A204.1 (cell line): Measurements from ENCODE around the gene FOSL1.

Experiments
- FAIRE-seq: peaks from 2 replicates; lab custom pipeline; 2012; peaks lifted over from hg19 to GRCh38; lab: Jason Lieb, UNC

Gene FOSL1

DNA sequence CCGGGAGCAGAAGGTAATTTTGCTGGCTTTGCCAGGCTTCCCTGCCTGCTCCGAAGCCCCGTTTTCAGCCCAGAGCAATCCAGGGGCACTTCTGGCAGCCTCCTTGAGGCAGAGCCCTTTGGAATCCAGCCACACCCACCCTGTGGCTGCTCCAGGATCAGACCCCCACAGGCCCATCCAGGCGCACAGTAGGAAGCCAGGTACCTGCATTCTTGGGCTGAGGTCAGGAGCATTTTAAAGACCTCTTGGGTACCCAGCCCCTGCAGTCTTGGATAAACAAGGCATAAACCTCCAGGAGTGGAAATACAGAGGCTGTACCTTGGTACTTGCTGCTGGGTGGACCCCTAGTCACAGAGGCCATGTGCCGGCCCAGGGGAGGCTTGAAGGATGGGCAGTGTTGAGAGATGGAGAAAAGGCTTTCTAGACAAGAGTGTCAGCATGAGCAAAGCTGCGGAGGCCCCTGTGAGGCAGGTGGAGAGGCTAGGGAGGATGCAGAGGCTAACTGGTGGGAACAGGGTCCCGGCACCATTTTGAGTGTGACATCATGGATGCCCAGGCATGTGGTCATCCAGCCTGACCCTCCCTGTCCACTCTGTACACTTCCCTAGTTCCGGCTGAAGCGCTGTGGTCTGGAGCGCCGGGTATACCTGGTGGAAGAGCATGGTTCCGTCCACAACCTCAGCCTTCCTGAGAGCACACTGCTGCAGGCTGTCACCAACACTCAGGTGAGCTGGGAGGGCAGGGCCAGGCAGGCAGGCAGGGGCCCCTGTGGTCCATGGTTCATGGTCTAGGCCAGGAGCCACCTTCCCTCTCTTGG is 36.1 kb downstream of the FOSL1 start:
- FAIRE-seq: no peak

DNA sequence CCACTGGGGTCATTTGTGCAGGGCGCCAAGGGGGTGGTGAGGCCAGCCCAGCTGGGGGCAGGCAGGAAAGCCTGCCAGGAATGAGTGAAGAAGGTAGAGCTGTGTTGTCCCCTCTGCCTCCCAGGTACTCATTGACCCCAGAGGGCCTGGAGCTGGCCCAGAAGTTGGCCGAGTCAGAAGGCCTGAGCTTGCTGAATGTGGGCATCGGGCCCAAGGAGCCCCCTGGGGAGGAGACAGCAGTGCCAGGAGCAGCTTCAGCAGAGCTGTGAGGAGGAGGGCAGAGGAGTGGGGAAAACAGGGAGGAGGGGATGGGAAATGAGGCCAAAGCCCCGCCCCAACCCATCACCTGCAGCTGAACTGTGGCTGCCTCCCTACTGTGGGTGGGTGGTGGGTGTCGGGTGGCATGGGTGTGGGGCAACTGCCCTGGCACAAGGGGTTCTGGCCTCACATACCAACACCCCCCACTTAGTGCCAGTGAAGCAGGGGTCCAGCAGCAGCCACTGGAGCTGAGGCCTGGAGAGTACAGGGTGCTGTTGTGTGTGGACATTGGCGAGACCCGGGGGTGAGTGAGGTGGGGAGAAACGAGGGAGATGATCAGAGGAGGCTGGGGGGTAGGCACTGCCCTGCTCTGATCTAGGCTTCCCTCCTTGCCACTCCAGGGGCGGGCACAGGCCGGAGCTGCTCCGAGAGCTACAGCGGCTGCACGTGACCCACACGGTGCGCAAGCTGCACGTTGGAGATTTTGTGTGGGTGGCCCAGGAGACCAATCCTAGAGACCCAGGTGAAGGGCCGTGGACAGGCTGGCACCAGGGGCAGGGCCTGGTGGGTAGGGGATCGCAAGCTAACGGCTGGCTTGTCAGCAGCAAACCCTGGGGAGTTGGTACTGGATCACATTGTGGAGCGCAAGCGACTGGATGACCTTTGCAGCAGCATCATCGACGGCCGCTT is 37.0 kb downstream of the FOSL1 start:
- no peak for FAIRE-seq

DNA sequence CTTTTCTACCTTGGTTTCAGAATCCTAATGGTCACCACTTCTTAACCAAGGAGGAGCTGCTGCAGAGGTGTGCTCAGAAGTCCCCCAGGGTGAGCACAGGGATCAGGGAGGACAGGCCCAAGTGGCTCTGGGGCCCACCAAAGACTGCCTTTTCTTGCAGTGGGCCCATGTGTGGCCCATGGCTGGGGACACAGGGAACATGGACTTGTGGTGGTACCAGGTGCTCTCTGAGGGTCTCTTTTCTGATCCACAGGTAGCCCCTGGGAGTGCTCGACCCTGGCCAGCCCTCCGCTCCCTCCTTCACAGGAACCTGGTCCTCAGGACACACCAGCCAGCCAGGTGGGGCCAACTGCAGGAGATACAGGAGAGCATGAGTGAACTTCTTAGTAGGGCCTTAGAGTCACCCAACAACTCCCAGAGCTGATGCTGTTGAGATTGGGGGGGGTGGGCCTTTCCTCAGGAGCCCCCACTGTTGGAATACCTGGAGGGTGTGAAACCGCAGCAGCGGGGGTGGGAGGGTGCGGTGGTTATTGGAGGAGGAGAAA is 37.9 kb downstream of the FOSL1 start:
- no peak for FAIRE-seq

DNA sequence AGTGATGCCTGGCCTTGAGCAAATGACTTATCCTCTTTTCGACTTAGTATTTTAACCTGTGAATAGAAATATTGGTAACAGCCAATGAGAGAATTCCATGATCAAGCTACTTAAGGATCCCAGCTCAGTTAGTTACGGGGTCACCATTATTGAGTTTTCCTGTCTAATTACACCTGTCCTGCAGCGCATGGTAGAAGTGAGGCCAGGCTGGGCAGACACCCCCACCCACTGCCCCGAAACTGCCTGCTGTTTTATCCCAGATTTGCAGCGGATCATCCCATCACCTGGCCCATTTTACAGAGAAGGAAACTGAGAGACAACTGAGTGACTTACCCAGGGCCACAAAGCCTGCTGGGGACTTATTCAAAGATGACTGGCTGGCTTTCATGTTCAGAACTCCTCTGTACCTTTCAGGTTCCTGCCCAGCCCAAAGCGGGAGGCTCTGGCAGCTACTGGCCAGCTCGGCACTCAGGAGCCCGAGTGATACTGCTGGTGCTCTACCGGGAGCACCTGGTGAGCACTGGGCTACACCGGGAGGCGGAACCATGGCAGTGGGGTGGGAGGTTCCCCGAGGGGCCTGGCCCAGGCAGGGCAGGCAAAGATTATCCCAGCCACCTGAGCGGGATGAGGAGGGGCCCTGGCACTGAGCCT is 38.5 kb downstream of the FOSL1 start:
- no peak for FAIRE-seq

DNA sequence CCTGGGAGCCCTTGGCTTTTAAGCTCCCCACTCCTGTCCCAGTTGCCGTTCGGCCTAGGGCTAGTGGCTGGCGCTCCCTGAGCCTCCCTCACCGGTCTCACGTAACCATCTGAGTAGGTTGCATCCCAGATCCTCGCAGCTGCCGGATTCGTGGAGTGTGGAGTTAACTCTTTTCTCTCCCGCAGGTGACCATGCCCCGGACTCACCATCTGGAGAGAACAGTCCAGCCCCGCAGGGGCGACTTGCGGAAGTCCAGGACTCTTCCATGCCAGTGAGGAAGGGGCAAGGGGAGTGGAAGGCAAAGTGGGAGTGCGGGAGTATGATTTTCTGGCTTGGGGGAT is 39.1 kb downstream of the FOSL1 start:
- no peak for FAIRE-seq

DNA sequence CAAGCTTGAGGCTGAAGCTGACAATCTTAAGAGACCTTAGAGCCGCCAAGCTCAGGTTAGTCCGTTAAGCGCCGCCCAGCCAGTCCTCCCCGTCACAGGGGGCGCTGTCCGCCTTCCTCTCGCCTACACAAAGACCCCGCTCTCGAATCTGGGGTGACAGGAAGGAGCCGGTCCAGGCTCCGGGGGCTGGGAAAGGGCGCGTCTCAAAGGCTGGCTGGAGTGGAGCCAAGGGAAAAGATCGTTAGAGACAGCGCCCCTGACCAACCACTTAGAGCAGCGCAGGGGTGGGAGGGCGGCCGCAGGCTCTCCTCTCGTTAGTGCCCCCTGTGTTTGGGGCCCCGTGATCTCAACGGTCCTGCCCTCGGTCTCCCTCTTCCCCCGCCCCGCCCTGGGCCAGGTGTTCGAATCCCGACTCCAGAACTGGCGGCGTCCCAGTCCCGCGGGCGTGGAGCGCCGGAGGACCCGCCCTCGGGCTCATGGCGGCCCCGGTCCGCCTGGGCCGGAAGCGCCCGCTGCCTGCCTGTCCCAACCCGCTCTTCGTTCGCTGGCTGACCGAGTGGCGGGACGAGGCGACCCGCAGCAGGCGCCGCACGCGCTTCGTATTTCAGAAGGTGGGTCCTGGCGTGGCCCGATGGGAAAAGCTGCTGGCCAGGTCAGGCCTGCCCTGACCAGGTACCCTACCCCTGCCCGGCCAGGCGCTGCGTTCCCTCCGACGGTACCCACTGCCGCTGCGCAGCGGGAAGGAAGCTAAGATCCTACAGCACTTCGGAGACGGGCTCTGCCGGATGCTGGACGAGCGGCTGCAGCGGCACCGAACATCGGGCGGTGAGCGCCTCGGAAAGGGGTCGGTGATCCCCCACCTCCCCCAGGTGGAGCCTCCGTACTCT is 39.7 kb downstream of the FOSL1 start, which contains the start of gene MUS81:
TSS of gene MUS81 (plus strand) at position 156 of the 887 bp plus-strand sequence. CDS start at position 477, 321 bp downstream.
- peak; percentile 92 for FAIRE-seq

DNA sequence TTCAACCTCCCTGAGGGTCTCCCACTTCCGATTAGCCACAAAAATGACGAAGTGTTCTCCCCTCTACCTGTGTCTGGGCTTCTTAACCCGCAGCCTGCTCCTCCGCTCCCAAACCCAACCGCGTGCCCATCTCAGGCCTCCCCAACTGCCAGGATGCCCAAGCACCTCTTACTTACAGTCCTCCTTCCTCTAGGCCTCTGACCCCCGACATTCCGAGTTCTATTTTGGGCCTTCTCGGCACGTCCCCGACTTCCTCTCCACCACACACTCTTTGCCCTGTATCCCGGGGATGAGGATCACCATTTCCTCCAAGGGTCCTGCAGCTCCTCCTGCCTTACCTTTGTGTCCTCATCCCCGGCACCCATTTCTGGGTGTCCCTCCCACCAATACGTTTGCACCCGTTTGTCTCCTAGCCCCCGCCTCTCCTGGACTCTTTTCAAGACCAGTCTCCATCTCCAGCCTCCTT is 40.3 kb downstream of the FOSL1 start:
- no peak for FAIRE-seq

DNA sequence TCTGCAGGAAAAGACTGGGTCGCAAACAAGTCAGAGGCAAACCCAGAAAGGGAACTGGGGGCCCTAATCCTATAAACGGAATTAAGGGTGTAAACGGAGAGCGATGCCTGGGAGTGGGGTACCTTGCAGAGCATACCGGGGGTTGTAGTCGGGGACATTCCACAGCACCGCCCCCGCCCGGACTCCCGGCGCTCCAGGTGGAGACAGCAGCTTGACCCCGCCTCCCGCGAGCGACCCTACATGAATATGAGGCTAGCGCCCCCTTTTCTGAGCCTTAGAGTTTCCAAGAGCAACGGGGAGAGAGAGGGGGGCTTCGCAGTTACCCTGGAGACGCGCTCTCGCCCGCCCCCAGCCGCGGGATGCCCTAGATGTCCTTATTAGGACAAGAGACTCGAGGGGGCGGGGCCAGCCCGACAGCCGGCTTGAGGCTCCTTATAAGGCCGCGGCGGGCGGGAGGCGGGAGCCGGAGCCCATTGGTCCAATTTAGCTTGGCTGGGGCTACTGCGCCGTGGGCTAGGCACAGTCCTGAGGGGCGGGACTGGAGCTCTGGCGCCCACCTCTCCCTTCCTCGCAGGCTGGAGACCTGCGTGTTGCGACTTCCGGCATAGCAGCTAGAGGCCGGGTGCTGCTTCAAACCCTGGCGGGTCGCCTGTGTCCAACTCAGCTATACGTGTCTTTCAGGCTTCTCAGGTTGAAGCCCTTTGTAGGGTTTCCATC is 40.9 kb downstream of the FOSL1 start:
- peak; percentile 92 for FAIRE-seq

DNA sequence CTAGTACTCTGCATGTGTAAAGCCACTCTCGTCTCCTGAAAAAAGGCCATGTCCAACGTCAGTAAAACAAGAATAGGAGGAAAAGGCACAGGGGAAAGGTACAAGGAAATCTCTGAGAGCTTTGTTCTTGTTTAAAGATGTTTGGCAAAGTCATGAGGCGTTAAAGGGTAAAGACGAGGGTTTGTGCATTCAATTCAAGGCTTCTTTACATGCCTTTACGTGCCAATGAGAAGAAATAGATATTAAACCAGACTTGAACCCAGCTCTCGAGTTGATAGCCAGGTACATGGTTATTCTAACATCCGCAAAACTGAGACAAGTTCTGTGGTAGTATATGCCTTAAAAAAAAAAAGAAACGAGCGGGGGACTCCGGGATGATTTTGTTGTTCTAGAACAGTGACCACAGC is 41.5 kb downstream of the FOSL1 start:
- FAIRE-seq: no peak

DNA sequence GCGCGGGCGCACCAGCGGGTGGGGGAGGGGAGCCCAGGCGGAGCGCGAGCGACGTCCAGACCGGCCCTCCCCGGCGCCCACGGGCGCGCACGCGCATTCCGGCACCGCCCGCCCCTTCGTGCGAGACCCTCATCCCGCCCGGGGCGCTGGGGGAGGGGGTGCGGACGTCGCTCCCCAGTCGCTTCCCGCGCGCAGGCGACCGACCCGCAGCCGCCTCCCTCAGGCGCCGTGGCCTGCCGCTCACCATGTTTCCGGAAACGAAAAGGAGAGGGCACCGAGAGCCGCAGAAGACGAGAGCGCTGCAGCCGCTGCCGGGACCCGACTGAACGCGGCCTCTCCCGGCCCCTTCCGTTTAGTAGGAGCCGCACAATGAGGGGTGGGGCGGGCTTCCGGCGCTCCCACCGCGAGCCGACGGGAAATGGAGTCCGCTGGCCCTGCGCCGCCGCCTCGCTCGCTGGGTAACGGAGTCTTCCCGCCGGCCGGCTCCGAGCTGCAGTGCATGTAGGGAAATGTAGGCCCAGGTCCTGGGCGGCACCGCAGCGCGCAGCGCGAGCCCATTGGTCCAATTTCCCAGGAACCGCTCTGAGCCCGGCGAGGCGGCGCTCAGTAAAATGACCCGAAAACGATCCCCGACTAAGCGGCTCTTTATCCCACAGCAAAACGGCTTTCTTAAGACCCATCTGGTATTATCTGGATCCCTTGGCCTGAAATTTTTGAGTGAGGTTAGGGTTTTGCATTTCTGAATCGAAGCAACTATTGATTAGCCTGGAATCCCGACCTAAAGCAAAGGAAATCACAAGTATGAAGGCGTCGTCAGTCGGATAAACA is 42.1 kb downstream of the FOSL1 start, which contains the start of gene CFL1:
TSS of gene CFL1 (minus strand) at position 328 of the 828 bp plus-strand sequence. CDS start at position 247, 81 bp downstream.
- FAIRE-seq: peak; percentile 92

DNA sequence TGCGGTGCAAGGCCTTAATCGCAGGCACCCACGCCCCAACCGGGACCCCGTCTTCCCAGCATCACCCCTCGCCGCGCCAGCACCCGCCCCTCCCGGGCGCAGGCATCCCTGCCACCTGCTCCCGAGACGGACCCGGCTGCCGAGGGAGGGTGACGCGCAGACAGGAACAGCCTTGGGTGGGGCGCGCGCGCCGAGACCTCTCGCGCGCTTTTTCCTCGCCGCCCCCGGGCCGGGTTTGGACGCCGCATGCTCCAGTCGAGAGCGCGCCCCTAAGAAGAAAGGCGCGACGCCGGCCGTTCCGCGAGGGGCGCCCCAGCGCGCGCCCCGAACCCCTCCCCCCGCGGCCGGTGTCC is 42.7 kb downstream of the FOSL1 start:
- no peak for FAIRE-seq

DNA sequence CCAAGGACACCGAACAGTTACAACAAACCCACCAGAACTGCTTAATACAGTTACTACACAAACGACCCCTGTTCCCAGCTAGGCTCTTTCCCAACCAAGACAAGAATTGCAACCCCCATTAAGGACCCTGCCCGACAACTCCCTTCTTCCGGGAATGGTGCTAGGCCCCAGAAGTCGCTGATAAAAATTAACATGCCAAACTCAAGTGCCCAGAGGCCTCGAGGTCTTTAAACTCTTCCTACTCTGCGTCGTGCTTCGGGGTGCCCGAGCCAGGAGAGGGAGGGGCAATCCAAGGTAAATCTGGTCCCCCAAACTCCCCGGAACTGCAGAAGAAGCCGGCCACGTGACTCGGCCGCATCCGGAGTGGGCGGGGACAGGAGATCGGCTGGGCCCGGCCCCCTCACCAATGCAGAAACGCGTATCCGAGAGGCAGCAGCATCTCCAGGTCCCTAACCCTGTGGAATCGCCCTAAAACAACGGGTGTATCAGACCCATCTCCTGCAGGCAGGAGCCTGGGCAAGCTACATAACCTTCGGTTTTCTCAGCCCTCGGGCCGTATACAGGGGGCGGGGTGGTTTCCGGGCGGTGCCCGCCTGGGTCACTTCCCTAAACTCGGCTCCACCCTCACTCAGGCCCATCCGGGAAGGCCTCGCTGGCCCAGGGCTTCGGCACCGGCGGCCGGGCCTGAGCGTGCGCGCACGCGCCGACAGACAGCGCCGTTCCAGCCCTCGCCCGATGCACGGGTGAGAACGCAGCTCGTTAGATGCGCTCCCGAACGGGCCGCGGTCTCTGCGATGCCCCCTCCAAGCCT is 43.3 kb downstream of the FOSL1 start:
- FAIRE-seq: no peak

DNA sequence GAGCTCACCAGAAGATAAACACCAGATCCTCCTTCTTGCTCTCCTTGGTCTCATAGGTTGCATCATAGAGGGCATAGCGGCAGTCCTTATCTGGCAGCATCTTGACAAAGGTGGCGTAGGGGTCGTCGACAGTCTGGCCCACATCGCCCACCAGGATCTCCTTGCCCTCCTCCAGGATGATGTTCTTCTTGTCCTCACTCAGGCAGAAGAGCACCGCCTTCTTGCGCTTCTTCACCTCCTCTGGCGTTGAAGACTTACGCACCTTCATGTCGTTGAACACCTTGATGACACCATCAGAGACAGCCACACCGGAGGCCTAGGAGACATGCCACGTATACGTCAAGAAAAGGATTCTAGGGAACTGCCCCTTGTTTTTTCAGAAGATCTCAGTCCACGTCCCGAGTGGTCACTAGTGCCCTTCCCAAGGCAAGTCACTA is 44.2 kb downstream of the FOSL1 start:
- no peak for FAIRE-seq

DNA sequence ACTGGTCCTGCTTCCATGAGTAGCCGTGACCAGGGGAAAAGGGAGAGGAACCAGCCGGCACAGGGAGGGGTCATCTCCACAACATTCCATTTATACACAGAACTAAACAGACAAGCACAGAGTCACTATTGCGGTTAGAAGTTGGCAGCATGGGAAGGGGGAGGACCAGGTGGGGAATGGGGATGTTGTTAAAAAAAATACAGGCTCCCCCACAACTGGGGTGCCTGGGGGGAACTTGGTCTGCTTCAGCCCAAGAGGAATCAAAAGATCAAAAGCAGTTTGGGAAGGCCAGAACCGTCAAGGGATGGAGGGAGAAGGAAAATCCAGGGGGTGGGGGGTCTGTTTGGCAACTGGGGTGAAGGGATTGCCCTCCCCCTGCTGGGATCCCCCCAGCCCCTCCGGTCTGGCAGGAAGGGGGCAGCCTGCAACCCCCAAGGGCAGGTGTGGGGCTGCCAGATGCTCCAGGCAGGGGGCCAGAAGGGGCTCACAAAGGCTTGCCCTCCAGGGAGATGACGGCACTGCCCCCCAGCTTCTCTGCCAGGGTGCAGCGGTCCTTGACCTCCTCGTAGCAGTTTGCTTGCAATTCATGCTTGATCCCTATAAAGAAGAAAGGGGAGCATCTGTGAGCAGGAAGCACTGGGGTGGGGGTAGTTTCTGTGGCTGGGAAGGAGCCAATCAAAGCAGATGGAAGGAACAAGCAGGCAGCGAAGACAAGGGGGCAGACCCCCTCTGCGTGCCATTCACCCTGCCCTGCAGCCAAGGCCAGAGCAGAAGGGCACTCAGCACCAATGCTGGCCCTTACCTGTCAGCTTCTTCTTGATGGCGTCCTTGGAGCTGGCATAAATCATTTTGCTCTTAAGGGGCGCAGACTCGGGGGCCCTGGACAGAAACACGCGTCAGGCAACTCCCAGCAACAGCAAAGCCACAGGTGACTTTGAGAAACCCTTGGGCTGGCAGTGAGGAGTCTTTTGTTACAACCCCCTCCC is 45.0 kb downstream of the FOSL1 start:
- FAIRE-seq: no peak

DNA sequence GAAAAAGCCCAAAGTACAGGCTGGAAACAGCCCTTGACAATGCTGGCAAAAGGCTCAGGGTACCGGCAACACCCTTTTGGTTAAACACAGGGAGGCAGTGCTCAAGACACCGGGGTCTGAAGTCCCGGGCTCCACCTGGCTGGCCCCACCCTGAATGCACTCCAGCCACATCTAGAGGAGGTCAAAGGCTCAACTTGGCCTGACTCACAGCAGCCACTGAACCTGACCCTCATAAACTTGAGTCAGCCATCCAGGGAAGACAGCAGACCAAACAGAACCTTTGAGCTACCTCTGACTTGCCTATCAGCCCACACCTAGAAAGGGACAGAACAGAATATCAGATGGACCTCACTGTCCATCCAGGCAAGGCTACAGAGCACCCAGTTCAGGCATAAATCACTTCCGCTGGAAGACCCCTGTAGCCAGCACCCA is 46.0 kb downstream of the FOSL1 start:
- FAIRE-seq: no peak

DNA sequence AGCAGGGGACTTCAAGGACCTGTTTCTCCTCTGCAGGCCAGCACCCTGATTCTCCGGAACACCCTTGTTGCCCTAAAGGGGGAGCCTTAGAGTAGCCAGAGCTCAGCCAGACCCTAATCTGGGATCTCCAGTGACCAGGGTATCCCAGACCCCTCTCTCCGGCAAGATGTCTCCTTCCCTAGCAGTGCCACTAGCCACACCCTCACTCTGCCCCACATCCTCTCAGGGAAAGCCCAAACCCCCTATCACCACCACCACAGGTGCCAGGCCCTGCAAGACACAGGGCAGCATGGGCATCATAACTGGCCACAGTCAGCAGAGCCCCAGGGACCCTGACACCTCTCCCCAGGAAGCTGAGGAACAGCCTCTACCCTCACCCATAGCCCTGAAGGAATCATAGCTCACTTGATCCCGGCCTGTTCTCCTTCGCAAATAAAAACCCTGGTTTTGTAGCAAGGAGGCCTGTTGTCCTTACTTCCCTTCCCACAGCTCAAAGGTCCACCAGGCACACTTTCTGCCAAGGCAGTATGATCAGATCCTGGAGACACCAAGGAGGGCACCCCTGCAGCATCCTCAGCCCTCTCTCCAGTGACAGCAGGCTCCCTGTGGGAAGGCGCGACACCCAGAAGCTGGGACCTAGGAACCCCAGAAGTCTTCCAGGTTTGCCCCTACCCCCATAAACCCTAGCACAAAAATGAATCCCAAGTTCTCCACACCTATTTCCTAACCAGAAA is 46.8 kb downstream of the FOSL1 start:
- FAIRE-seq: no peak
